HEK293 (cell line): ENCODE measurements around the gene ETF1.

Experiments
- KLF10 ChIP-seq: fragments of 450-650 bp; IDR thresholded peaks from 2 replicates; pipeline ENCODE4 v1.5.1; 2018; ENCODE audit warnings: missing biosample characterization, mild to moderate bottlenecking, missing genetic modification characterization
- REPIN1 ChIP-seq: fragments of 450-650 bp; formaldehyde crosslinking; IDR thresholded peaks from 2 replicates; pipeline ENCODE4 v1.5.1; 2017; ENCODE audit warnings: missing biosample characterization, missing genetic modification characterization, low read depth
- REST ChIP-seq: fragments of 450-650 bp; formaldehyde crosslinking; IDR thresholded peaks from 2 replicates; pipeline ENCODE4 v1.5.1; 2016; ENCODE audit warnings: missing biosample characterization, missing genetic modification characterization
- SP2 ChIP-seq: fragments of 450-650 bp; formaldehyde crosslinking; IDR thresholded peaks from 2 replicates; pipeline ENCODE4 v1.5.1; 2016; ENCODE audit warnings: missing biosample characterization, missing genetic modification characterization
- TCF7L2 ChIP-seq: IDR thresholded peaks from 2 replicates; pipeline ENCODE4 v1.6.1; 2011; ENCODE audit warnings: low read depth, mild to moderate bottlenecking, inconsistent platforms, low read length, moderate library complexity, borderline replicate concordance
- TRIM28 ChIP-seq: IDR thresholded peaks from 2 replicates; pipeline ENCODE4 v1.6.1; 2011; ENCODE audit warnings: low read length, control low read depth, borderline replicate concordance
- YY1 ChIP-seq: fragments of 450-650 bp; formaldehyde crosslinking; IDR thresholded peaks from 2 replicates; pipeline ENCODE4 v1.5.1; 2018; ENCODE audit warnings: missing biosample characterization, missing genetic modification characterization
- ZBTB11 ChIP-seq: fragments of 450-650 bp; formaldehyde crosslinking; conservative IDR thresholded peaks from 2 replicates; pipeline ENCODE4 v1.5.1; 2016; ENCODE audit warnings: low read depth, missing biosample characterization, missing genetic modification characterization
- ZFP3 ChIP-seq: fragments of 450-650 bp; formaldehyde crosslinking; IDR thresholded peaks from 2 replicates; pipeline ENCODE4 v1.5.1; 2016; ENCODE audit warnings: low read depth, missing biosample characterization, missing genetic modification characterization
- ZNF26 ChIP-seq: fragments of 450-650 bp; formaldehyde crosslinking; IDR thresholded peaks from 2 replicates; pipeline ENCODE4 v1.5.1; 2016; ENCODE audit warnings: missing biosample characterization, missing genetic modification characterization
- ZNF302 ChIP-seq: fragments of 450-650 bp; formaldehyde crosslinking; IDR thresholded peaks from 2 replicates; pipeline ENCODE4 v1.5.1; 2016; ENCODE audit warnings: missing biosample characterization, missing genetic modification characterization, low read depth
- ZNF391 ChIP-seq: fragments of 450-650 bp; formaldehyde crosslinking; IDR thresholded peaks from 2 replicates; pipeline ENCODE4 v1.5.1; 2016; ENCODE audit warnings: low read depth, missing biosample characterization, missing genetic modification characterization, borderline replicate concordance
- ZNF473 ChIP-seq: fragments of 450-650 bp; formaldehyde crosslinking; IDR thresholded peaks from 2 replicates; pipeline ENCODE4 v1.5.1; 2017; ENCODE audit warnings: missing biosample characterization, missing genetic modification characterization
- ZNF544 ChIP-seq: fragments of 450-650 bp; formaldehyde crosslinking; IDR thresholded peaks from 2 replicates; pipeline ENCODE4 v1.5.0; 2017; ENCODE audit warnings: missing biosample characterization, missing genetic modification characterization
- ZNF555 ChIP-seq: fragments of 450-650 bp; formaldehyde crosslinking; conservative IDR thresholded peaks from 2 replicates; pipeline ENCODE4 v1.5.1; 2017; ENCODE audit warnings: missing biosample characterization, mild to moderate bottlenecking, missing genetic modification characterization, inconsistent platforms
- ZNF560 ChIP-seq: fragments of 450-650 bp; formaldehyde crosslinking; IDR thresholded peaks from 2 replicates; pipeline ENCODE4 v1.5.1; 2017; ENCODE audit warnings: missing biosample characterization, missing genetic modification characterization, borderline replicate concordance
- ZNF785 ChIP-seq: fragments of 450-650 bp; formaldehyde crosslinking; IDR thresholded peaks from 2 replicates; pipeline ENCODE4 v1.5.1; 2016; ENCODE audit warnings: missing biosample characterization, missing genetic modification characterization
- ZSCAN4 ChIP-seq: fragments of 450-650 bp; formaldehyde crosslinking; IDR thresholded peaks from 2 replicates; pipeline ENCODE4 v1.5.1; 2017; ENCODE audit warnings: missing biosample characterization, missing genetic modification characterization
- ZSCAN5A ChIP-seq: fragments of 450-650 bp; formaldehyde crosslinking; IDR thresholded peaks from 2 replicates; pipeline ENCODE4 v1.5.1; 2016; ENCODE audit warnings: missing biosample characterization, missing genetic modification characterization
- TF ChIP-seq, protein P1 (sequence below): fragments of 450-650 bp; IDR thresholded peaks from 2 replicates; pipeline ENCODE4 v1.5.1; 2018; ENCODE audit warnings: missing biosample characterization, missing genetic modification characterization
- TF ChIP-seq, protein P2 (sequence below): fragments of 450-650 bp; formaldehyde crosslinking; IDR thresholded peaks from 2 replicates; pipeline ENCODE4 v1.5.1; 2016; ENCODE audit warnings: missing biosample characterization, missing genetic modification characterization
- TF ChIP-seq, protein P3 (sequence below): fragments of 450-650 bp; formaldehyde crosslinking; IDR thresholded peaks from 2 replicates; pipeline ENCODE4 v1.5.1; 2016; ENCODE audit warnings: missing biosample characterization, missing genetic modification characterization

The ETF1 gene

DNA sequence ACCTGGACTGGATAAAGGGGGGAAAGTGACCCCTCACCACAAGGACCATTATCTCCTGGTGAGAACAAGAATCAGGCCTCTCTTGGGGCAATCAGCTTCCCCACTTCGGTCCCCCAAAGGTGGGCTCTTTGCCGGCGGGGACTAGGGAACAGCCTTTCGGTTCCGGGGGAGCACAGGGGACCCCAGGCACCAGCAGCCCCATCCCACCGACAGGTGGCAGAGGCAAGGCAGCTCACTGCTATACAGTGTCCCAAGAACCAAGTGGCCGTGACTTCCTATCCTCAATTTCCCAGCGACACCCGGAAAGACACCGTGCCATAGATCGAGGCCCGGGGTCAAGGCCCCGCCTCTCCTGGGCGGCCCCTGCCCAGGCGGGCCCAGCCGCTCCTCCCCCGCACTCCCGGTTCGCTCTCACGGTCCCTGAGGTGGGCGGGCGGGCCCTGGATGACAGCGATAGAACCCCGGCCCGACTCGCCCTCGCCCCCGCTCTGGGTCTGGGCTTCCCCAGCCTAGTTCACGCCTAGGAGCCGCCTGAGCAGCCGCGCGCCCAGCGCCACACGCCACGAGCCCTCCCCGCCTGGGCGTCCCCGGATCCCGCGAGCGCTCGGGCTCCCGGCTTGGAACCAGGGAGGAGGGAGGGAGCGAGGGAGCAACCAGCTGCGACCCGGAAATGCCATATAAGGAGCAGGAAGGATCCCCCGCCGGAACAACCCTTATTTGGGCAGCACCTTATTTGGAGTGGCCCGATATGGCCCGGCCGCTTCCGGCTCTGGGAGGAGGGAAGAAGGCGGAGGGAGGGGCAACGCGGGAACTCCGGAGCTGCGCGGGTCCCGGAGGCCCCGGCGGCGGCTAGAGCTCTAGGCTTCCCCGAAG, 78.4 kb downstream of the ETF1 start (continued):
- TF ChIP-seq REST (tag by site-specific recombination) = no peak
- TF ChIP-seq TRIM28 = no peak
- no peak for TF ChIP-seq ZNF560 (tag by site-specific recombination)
- TF ChIP-seq ZNF302 (tag by site-specific recombination) = no peak
- TF ChIP-seq TCF7L2 = no peak
- TF ChIP-seq ZNF544 = no peak
- TF ChIP-seq ZNF785 (tag by site-specific recombination) = no peak
- TF ChIP-seq KLF10 (tag by site-specific recombination) = peak; percentile 48
- TF ChIP-seq, protein P1, sequence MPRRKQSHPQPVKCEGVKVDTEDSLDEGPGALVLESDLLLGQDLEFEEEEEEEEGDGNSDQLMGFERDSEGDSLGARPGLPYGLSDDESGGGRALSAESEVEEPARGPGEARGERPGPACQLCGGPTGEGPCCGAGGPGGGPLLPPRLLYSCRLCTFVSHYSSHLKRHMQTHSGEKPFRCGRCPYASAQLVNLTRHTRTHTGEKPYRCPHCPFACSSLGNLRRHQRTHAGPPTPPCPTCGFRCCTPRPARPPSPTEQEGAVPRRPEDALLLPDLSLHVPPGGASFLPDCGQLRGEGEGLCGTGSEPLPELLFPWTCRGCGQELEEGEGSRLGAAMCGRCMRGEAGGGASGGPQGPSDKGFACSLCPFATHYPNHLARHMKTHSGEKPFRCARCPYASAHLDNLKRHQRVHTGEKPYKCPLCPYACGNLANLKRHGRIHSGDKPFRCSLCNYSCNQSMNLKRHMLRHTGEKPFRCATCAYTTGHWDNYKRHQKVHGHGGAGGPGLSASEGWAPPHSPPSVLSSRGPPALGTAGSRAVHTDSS (tag by site-specific recombination) = no peak
- TF ChIP-seq YY1 = peak; percentile 52
- TF ChIP-seq ZNF391 = no peak
- TF ChIP-seq ZSCAN5A (tag by site-specific recombination) = no peak
- peak; percentile 93 for TF ChIP-seq SP2
- no peak for TF ChIP-seq ZNF555 (tag by site-specific recombination)
- TF ChIP-seq, protein P2, sequence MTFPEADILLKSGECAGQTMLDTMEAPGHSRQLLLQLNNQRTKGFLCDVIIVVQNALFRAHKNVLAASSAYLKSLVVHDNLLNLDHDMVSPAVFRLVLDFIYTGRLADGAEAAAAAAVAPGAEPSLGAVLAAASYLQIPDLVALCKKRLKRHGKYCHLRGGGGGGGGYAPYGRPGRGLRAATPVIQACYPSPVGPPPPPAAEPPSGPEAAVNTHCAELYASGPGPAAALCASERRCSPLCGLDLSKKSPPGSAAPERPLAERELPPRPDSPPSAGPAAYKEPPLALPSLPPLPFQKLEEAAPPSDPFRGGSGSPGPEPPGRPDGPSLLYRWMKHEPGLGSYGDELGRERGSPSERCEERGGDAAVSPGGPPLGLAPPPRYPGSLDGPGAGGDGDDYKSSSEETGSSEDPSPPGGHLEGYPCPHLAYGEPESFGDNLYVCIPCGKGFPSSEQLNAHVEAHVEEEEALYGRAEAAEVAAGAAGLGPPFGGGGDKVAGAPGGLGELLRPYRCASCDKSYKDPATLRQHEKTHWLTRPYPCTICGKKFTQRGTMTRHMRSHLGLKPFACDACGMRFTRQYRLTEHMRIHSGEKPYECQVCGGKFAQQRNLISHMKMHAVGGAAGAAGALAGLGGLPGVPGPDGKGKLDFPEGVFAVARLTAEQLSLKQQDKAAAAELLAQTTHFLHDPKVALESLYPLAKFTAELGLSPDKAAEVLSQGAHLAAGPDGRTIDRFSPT = peak; percentile 96
- no peak for TF ChIP-seq ZFP3
- TF ChIP-seq ZNF26 (tag by site-specific recombination) = no peak
- peak; percentile 60; the same call in 1 of the 2 replicates for TF ChIP-seq ZBTB11 (tag by site-specific recombination)
- TF ChIP-seq, protein P3, sequence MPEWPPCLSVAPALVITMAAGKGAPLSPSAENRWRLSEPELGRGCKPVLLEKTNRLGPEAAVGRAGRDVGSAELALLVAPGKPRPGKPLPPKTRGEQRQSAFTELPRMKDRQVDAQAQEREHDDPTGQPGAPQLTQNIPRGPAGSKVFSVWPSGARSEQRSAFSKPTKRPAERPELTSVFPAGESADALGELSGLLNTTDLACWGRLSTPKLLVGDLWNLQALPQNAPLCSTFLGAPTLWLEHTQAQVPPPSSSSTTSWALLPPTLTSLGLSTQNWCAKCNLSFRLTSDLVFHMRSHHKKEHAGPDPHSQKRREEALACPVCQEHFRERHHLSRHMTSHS (tag by site-specific recombination) = no peak
- TF ChIP-seq REPIN1 (tag by site-specific recombination) = no peak
- TF ChIP-seq ZSCAN4 (tag by site-specific recombination) = no peak
- TF ChIP-seq ZNF473 (tag by site-specific recombination) = no peak
